Neural progenitor cell (in vitro differentiated cells): ENCODE measurements around the gene HGD. TPM values are rescaled to one million over a fixed set of nuclear protein-coding genes. Genes with fewer than 3 reads are reported as not detected.

Experiments
- DNase-seq: peaks from one replicate; pipeline ENCODE4 v3.0.0-alpha.2; 2016; ENCODE audit warnings: low spot score
- H2AFZ ChIP-seq: fragments of 200-600 bp; sonication (generic); replicated peaks from 2 replicates; pipeline ENCODE4 v1.6.1; 2016; ENCODE audit warnings: antibody characterized with exemption
- H3F3A ChIP-seq: fragments of 200-600 bp; sonication (generic); 2 replicates; pipeline ENCODE4 v1.6.1; 2016; ENCODE audit warnings: antibody characterized with exemption, low read depth
- H3K27ac ChIP-seq: fragments of 200-600 bp; sonication (generic); 2 replicates; pipeline ENCODE4 v1.5.1; 2016; ENCODE audit warnings: mild to moderate bottlenecking
- H3K27me3 ChIP-seq: fragments of 200-600 bp; sonication (generic); 2 replicates; pipeline ENCODE4 v1.6.1; 2016; ENCODE audit warnings: mild to moderate bottlenecking, moderate library complexity
- H3K36me3 ChIP-seq: fragments of 200-600 bp; sonication (generic); 2 replicates; pipeline ENCODE4 v1.5.1; 2016
- H3K4me1 ChIP-seq: fragments of 200-600 bp; sonication (generic); 2 replicates; pipeline ENCODE4 v1.6.1; 2016; ENCODE audit warnings: mixed run types
- H3K4me2 ChIP-seq: fragments of 200-600 bp; sonication (generic); 2 replicates; pipeline ENCODE4 v1.6.1; 2016
- H3K4me3 ChIP-seq: fragments of 200-600 bp; sonication (generic); 2 replicates; pipeline ENCODE4 v1.5.1; 2016
- H3K79me2 ChIP-seq: fragments of 200-600 bp; sonication (generic); 2 replicates; pipeline ENCODE4 v1.6.1; 2016; ENCODE audit warnings: low read depth
- H3K9ac ChIP-seq: fragments of 200-600 bp; sonication (generic); 2 replicates; pipeline ENCODE4 v1.6.1; 2016
- H3K9me3 ChIP-seq: fragments of 200-600 bp; sonication (generic); 2 replicates; pipeline ENCODE4 v1.5.1; 2016; ENCODE audit warnings: low read depth
- H4K20me1 ChIP-seq: fragments of 200-600 bp; sonication (generic); 2 replicates; pipeline ENCODE4 v1.6.1; 2016; ENCODE audit warnings: low read depth
- H3K27ac Mint-ChIP-seq: 3 replicates; pipeline ENCODE4 v1.8.0; 2021; ENCODE audit warnings: mixed read lengths
- H3K27me3 Mint-ChIP-seq: 2 replicates; pipeline ENCODE4 v1.8.0; 2022; ENCODE audit warnings: low read depth, mild to moderate bottlenecking, inconsistent platforms, moderate library complexity, mixed read lengths; ENCODE audit not compliant: insufficient read depth
- H3K36me3 Mint-ChIP-seq: 3 replicates; pipeline ENCODE4 v1.8.0; 2021; ENCODE audit warnings: mixed read lengths
- H3K4me1 Mint-ChIP-seq: 3 replicates; pipeline ENCODE4 v1.8.0; 2021; ENCODE audit warnings: mixed read lengths
- H3K4me3 Mint-ChIP-seq: 3 replicates; pipeline ENCODE4 v1.8.0; 2021; ENCODE audit warnings: mild to moderate bottlenecking, moderate library complexity, mixed read lengths
- H3K9me3 Mint-ChIP-seq: 3 replicates; pipeline ENCODE4 v1.8.0; 2020; ENCODE audit warnings: mixed read lengths
- CTCF ChIP-seq: fragments of 200-600 bp; sonication (generic); IDR thresholded peaks from 2 replicates; pipeline ENCODE4 v1.5.1; 2017; ENCODE audit warnings: antibody characterized with exemption, mild to moderate bottlenecking
- EZH2 ChIP-seq: fragments of 200-600 bp; sonication (generic); IDR thresholded peaks from 2 replicates; pipeline ENCODE4 v1.6.1; 2017; ENCODE audit warnings: antibody characterized with exemption, mild to moderate bottlenecking, moderate library complexity
- EZH2phosphoT487 ChIP-seq: fragments of 200-600 bp; sonication (generic); IDR thresholded peaks from 2 replicates; pipeline ENCODE4 v1.6.1; 2017; ENCODE audit warnings: antibody characterized with exemption
- total RNA-seq: library from RNA; depleted of rRNA; stranded (reverse); fragments of >200 nt; gene quantifications from 2 replicates; pipeline ENCODE4 v1.2.3, GENCODE V29; 2015; ENCODE audit warnings: low replicate concordance

Gene HGD
- total RNA-seq, 1 donor from 2014 or later: not detected

DNA sequence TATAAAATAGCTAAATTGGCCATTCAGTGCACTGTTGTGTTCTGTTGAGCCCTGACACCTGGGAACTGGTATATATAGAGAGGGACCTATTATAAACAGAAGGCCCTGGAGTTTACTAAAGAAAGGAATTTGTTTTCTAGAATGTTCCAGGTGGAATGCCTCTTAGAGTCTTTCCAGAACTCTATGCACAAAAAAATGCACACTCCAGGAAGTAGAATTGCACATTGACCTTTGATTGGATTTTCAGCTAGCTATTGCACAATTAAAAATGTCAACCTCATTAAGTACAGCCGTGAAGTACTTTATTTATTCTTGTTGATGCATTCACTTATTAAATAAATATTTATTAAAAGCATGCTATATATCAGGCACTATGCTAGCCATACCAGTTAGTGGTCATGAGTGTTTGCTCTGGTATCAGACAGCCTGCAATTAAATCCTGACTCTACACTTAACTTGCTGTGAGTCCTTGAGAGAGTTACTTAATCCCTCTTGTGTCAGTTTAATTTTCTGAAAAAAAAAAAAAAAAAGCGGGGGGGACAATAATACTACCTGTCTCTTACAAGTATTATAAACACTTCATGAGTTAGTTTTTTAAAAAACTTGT is 45.1 kb downstream of the HGD start:
- Histone ChIP-seq H3K36me3 (no peaks in the 10 kb centered on the region), H3K4me3 (no peak overlapping the region), H2AFZ (no peak overlapping the region), H3K4me1 (no peaks in the 10 kb centered on the region), H3K79me2 (no peaks in the 10 kb centered on the region), H3K27me3 (no peaks in the 10 kb centered on the region), H3K4me2 (no peak overlapping the region), H3K9ac (no peak overlapping the region), H3F3A (no peaks in the 10 kb centered on the region), H4K20me1 (no peaks in the 10 kb centered on the region), H3K27ac (no peak overlapping the region), H3K9me3 (no peaks in the 10 kb centered on the region)
- no peak for DNase-seq
- no peak overlapping the region for H3K4me3 Mint-ChIP-seq
- H3K36me3 Mint-ChIP-seq: no peaks in the 10 kb centered on the region
- H3K27ac Mint-ChIP-seq: no peak overlapping the region
- TF ChIP-seq EZH2phosphoT487 (no peak), CTCF (no peak), EZH2 (no peak)
- no peaks in the 10 kb centered on the region for H3K9me3 Mint-ChIP-seq
- no peaks in the 10 kb centered on the region for H3K27me3 Mint-ChIP-seq
- H3K4me1 Mint-ChIP-seq: peaks cover 17% of the 10 kb centered on the region

DNA sequence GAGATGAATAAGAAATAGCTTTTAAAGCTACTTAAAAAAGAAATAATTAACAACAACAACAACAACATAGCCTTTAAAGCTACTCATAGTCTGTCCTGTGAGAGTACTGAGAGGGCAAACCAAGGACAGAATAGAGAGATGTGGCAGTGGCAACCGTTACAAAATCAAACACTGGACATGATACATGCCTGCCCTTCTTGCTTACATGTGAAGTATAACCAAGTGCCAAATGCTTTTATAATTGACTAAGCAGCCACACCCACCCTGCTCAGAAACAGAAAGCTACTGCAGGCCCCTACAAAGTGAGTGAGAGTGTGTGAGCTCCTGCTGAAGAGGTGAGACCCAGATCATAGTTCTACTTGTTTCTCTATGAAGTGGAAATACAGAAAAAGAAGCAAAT is 47.5 kb downstream of the HGD start:
- Histone ChIP-seq H3K36me3 (no peaks in the 10 kb centered on the region), H3F3A (no peaks in the 10 kb centered on the region), H3K4me2 (no peak overlapping the region), H3K9me3 (no peaks in the 10 kb centered on the region), H3K27ac (no peak overlapping the region), H2AFZ (no peak overlapping the region), H3K79me2 (no peaks in the 10 kb centered on the region), H4K20me1 (no peaks in the 10 kb centered on the region), H3K27me3 (no peaks in the 10 kb centered on the region), H3K4me3 (no peak overlapping the region), H3K4me1 (no peaks in the 10 kb centered on the region), H3K9ac (no peak overlapping the region)
- TF ChIP-seq EZH2phosphoT487 (no peak), CTCF (no peak), EZH2 (no peak)
- H3K4me1 Mint-ChIP-seq: peaks cover 7% of the 10 kb centered on the region
- no peak overlapping the region for H3K27ac Mint-ChIP-seq
- no peak overlapping the region for H3K4me3 Mint-ChIP-seq
- H3K27me3 Mint-ChIP-seq: no peaks in the 10 kb centered on the region
- no peak for DNase-seq
- H3K9me3 Mint-ChIP-seq: peaks cover 9% of the 10 kb centered on the region
- H3K36me3 Mint-ChIP-seq: no peaks in the 10 kb centered on the region

DNA sequence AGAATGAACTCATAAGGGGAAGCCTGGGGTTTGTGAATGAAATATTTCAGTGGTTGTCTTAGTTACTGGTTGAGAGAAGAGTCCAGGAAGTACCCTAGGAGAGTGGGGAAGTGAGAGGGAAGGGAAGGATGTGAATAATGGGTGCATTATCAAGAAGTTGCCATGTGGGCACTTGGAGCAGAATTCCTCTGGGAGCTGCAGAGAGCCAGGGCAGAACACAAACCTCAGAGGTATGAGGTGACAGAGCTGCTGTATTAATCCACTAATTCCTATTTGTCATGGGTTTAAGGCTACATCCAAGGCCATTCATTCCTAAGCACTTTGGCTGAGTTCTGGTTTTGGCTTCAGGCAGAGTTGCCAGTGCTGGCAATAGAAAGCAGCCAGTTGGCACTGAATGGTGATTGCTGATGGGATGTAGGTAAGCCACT is 56.9 kb downstream of the HGD start:
- no peaks in the 10 kb centered on the region for H3K36me3 Mint-ChIP-seq
- H3K4me2 ChIP-seq: no peak overlapping the region
- H3K9me3 ChIP-seq: no peaks in the 10 kb centered on the region
- no peak overlapping the region for H2AFZ ChIP-seq
- no peaks in the 10 kb centered on the region for H3K36me3 ChIP-seq
- H3K4me3 Mint-ChIP-seq: no peak overlapping the region
- H3K27ac Mint-ChIP-seq: no peak overlapping the region
- peaks cover 5% of the 10 kb centered on the region for H3K9me3 Mint-ChIP-seq
- H3K4me3 ChIP-seq: no peak overlapping the region
- H3F3A ChIP-seq: no peaks in the 10 kb centered on the region
- H3K4me1 Mint-ChIP-seq: peaks cover 9% of the 10 kb centered on the region
- no peak overlapping the region for H3K9ac ChIP-seq
- no peaks in the 10 kb centered on the region for H3K79me2 ChIP-seq
- TF ChIP-seq EZH2phosphoT487: no peak
- no peaks in the 10 kb centered on the region for H3K27me3 ChIP-seq
- no peaks in the 10 kb centered on the region for H4K20me1 ChIP-seq
- H3K4me1 ChIP-seq: no peaks in the 10 kb centered on the region
- DNase-seq: no peak
- H3K27ac ChIP-seq: no peak overlapping the region
- peaks cover 2% of the 10 kb centered on the region for H3K27me3 Mint-ChIP-seq

- Histone ChIP-seq H3K79me2 (no peaks in the 10 kb centered on the region), H3K4me1 (no peaks in the 10 kb centered on the region), H3K9ac (no peak overlapping the region), H3K9me3 (no peaks in the 10 kb centered on the region), H3K27ac (no peak overlapping the region), H3K4me2 (no peak overlapping the region), H2AFZ (no peak overlapping the region), H3K36me3 (no peaks in the 10 kb centered on the region), H4K20me1 (no peaks in the 10 kb centered on the region), H3K4me3 (no peak overlapping the region), H3F3A (no peaks in the 10 kb centered on the region), H3K27me3 (no peaks in the 10 kb centered on the region)
- no peaks in the 10 kb centered on the region for H3K9me3 Mint-ChIP-seq
- no peak overlapping the region for H3K4me3 Mint-ChIP-seq
- TF ChIP-seq EZH2: no peak
- no peak for TF ChIP-seq CTCF
- no peak for TF ChIP-seq EZH2phosphoT487
- no peak for DNase-seq
- no peaks in the 10 kb centered on the region for H3K36me3 Mint-ChIP-seq
- H3K27me3 Mint-ChIP-seq: peaks cover 2% of the 10 kb centered on the region
- peaks cover 9% of the 10 kb centered on the region for H3K4me1 Mint-ChIP-seq
- H3K27ac Mint-ChIP-seq: no peak overlapping the region
Observed at GRCh38 chr3:120623727-120624093, 58.3 kb downstream of the HGD start.
